Calu3 (cell line): Measurements from ENCODE around the gene MAD2L1. TPM values are rescaled to one million over a fixed set of nuclear protein-coding genes. Genes with fewer than 3 reads are reported as not detected.

Experiments used
- Bru-seq: library from RNA; stranded (reverse); fragments of 400-500 nt; gene quantifications from one replicate; lab custom pipeline; 2021; lab: Mats Ljungman, UMichigan
- BruChase-seq, 2 experiments: library from RNA; stranded (reverse); fragments of 400-500 nt; gene quantifications; one replicate each; lab custom pipeline; 2021; lab: Mats Ljungman, UMichigan
- BruUV-seq: library from RNA; stranded (reverse); fragments of 400-500 nt; replicated peaks from 2 replicates; lab custom pipeline; 2021; lab: Mats Ljungman, UMichigan
- CTCF ChIA-PET: fragments of 300-600 bp; sonication (Branson Sonifier 250); formaldehyde crosslinking; loops from one replicate; lab custom pipeline; 2022; ENCODE audit warnings: antibody characterized with exemption; lab: Charles Lee
- DNase-seq: peaks from one replicate; pipeline ENCODE4 v3.0.0; 2022
- H3K27ac Mint-ChIP-seq: one replicate; pipeline ENCODE4 v1.8.0; 2022; ENCODE audit warnings: mixed read lengths; ENCODE audit not compliant: unreplicated experiment
- H3K27me3 Mint-ChIP-seq: one replicate; pipeline ENCODE4 v1.8.0; 2022; ENCODE audit warnings: mixed read lengths; ENCODE audit not compliant: unreplicated experiment
- H3K36me3 Mint-ChIP-seq: one replicate; pipeline ENCODE4 v1.8.0; 2022; ENCODE audit warnings: mild to moderate bottlenecking, moderate library complexity, mixed read lengths; ENCODE audit not compliant: insufficient read depth, unreplicated experiment
- H3K4me1 Mint-ChIP-seq: one replicate; pipeline ENCODE4 v1.8.0; 2022; ENCODE audit warnings: mild to moderate bottlenecking, low read depth, mixed read lengths; ENCODE audit not compliant: unreplicated experiment
- H3K4me3 Mint-ChIP-seq: one replicate; pipeline ENCODE4 v1.8.0; 2022; ENCODE audit warnings: mild to moderate bottlenecking, low read depth, moderate library complexity, mixed read lengths; ENCODE audit not compliant: unreplicated experiment
- H3K9me3 Mint-ChIP-seq: one replicate; pipeline ENCODE4 v1.8.0; 2022; ENCODE audit warnings: low read depth, mixed read lengths; ENCODE audit not compliant: unreplicated experiment
- intact Hi-C: fragments of 100-400 bp; cut with micrococcal nuclease; formaldehyde crosslinking; loops from one replicate; pipeline ENCODE4 v1.10.0; 2022; ENCODE audit not compliant: unreplicated experiment
- long read RNA-seq: library from polyadenylated mRNA; stranded (forward); transcript quantifications from one replicate; pipeline ENCODE4 v2.0.0, GENCODE V29; 2022
- total RNA-seq: library from RNA; stranded (reverse); gene quantifications from 2 replicates; pipeline ENCODE4 v1.2.3, GENCODE V29; 2022
- TF ChIP-seq, protein P1 (sequence below): fragments of 200-600 bp; IDR thresholded peaks from one replicate; pipeline ENCODE4 v1.8.0; 2022; ENCODE audit warnings: antibody characterized with exemption; ENCODE audit not compliant: unreplicated experiment

Gene MAD2L1
- 42.9 and 48.1 TPM in 2 replicates for total RNA-seq
- Bru-seq, nascent RNA: percentile 87 among the genes with signal in this experiment
- BruChase-seq, experiment 1, labeled RNA remaining after a 6-hour chase: percentile 95 among the genes with signal in this experiment
- BruChase-seq, experiment 2, labeled RNA remaining after a 2-hour chase: percentile 89 among the genes with signal in this experiment
- long read RNA-seq, full-length matches to known transcripts: 149 of 154 reads
- long read RNA-seq, partial matches to known transcripts: 0 of 154 reads
- long read RNA-seq, other reads (novel, unspliced or antisense): 5 of 154 reads

DNA sequence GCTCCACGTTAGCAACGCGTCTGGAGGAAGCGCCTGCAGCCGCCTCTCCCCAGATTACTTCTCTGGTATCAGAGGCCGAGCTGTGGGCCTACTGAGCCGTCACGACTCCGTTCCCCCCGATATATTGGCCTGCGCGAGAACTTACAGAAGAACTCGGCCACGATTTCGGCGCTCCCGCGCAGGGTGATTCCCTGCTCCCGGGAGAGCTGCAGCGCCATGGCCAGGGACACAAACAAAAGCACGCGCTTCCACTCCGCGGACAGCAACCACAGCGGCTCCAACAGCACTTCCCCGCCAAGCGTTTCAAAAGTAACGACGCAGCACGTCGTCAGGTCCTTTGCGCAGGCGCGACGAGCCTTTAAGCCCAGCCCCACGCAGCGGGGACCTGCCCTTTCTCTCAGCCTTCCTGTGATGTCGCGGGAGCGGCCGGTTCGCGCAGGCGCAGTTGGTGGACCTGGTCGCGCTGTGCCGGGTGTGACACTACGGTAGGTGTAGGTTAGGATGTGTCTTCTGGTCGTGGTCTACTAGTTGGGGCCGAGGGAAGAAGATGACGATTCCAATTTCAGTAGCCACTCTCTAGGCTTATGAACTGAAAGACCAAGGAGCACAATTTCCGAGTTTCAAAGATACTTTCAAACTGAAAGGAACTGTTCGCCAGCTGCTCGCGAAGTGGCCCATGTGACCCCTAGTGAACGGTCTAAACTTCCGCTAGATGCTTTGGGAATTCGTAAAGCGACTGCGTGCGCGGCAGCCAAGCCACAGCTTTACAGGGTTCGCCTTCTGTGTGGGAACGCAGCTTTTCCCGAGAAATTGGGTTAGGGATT lies at the start of gene MAD2L1:
Gene MAD2L1, minus strand, starts transcription at position 332 of the 824 bp plus-strand sequence. Its CDS starts 114 bp downstream, at position 218.
- Mint-ChIP-seq H3K4me3 (peak within 1 kb of the TSS; percentile 77), H3K36me3 (peaks cover 41% of the 10 kb centered on the region)
- intact Hi-C loops: no loop called here

GRCh38 chr4:120111745-120112144 lies 45.1 kb upstream of the MAD2L1 start:
- no peak for DNase-seq
- Mint-ChIP-seq H3K4me3 (no peak overlapping the region), H3K36me3 (no peaks in the 10 kb centered on the region), H3K9me3 (peaks cover 1% of the 10 kb centered on the region), H3K27me3 (no peaks in the 10 kb centered on the region), H3K4me1 (no peaks in the 10 kb centered on the region), H3K27ac (no peak overlapping the region)
- intact Hi-C loops: no loop called here
- BruUV-seq: no TSS peak
- CTCF ChIA-PET: interaction anchor here (0.7 kb wide), 1 partner anchor 14 kb away, joined by 4 read pairs; no protein-coding TSS in a partner anchor
- TF ChIP-seq, protein P1, sequence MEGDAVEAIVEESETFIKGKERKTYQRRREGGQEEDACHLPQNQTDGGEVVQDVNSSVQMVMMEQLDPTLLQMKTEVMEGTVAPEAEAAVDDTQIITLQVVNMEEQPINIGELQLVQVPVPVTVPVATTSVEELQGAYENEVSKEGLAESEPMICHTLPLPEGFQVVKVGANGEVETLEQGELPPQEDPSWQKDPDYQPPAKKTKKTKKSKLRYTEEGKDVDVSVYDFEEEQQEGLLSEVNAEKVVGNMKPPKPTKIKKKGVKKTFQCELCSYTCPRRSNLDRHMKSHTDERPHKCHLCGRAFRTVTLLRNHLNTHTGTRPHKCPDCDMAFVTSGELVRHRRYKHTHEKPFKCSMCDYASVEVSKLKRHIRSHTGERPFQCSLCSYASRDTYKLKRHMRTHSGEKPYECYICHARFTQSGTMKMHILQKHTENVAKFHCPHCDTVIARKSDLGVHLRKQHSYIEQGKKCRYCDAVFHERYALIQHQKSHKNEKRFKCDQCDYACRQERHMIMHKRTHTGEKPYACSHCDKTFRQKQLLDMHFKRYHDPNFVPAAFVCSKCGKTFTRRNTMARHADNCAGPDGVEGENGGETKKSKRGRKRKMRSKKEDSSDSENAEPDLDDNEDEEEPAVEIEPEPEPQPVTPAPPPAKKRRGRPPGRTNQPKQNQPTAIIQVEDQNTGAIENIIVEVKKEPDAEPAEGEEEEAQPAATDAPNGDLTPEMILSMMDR: no peak

More for the DNA sequence above, at the start of gene MAD2L1:
- Mint-ChIP-seq H3K27ac (peak within 1 kb of the TSS; percentile 60), H3K9me3 (no peaks in the 10 kb centered on the region), H3K27me3 (no peaks in the 10 kb centered on the region), H3K4me1 (peaks cover 42% of the 10 kb centered on the region)
- TF ChIP-seq, protein P1: no peak
- DNase-seq: peak; percentile 95
- BruUV-seq: TSS peak; percentile 83
- CTCF ChIA-PET: no interaction called here

DNA sequence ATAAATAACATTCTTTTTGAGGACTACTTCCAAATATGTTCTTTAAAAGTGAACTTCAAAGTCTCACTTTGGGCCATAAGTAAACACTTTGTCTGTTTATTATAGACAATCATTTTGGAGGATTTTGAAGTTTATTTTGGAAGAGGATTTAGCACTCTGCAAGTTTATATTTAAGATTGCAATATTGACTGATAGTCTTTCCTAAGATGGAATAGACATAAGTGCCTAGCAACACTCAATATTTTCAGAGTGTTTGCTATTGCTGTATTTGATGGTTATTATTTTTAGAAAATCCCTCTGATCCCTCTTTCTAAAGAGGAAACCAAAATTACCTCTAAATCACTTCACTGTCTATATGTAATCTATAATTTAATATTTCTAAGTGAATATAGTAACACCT lies 42.8 kb upstream of the MAD2L1 start:
- no peak overlapping the region for H3K27ac Mint-ChIP-seq
- H3K27me3 Mint-ChIP-seq: no peaks in the 10 kb centered on the region
- no TSS peak for BruUV-seq
- H3K4me3 Mint-ChIP-seq: no peak overlapping the region
- intact Hi-C loops: no loop called here
- CTCF ChIA-PET: no interaction called here
- H3K9me3 Mint-ChIP-seq: no peaks in the 10 kb centered on the region
- DNase-seq: no peak
- TF ChIP-seq, protein P1: no peak
- H3K36me3 Mint-ChIP-seq: no peaks in the 10 kb centered on the region
- no peaks in the 10 kb centered on the region for H3K4me1 Mint-ChIP-seq

DNA sequence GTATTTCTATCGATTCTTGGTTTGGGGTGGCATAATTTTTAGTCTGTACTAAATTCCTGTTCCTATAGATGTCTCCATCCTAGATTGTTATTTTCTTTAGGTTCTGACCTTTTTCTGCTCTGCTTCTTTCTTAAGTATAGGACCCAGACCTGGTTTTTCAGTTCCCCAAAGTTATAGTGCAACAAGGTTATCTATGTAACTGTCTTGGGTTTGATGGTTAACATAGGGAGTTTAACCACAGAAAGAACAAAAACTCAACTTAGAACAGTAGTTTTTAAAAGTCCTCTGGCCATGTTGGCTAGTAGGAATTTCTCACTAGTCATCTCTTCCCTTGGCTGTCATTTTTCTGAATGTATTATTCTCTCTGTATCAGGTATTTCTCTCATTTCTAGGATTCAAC lies 38.8 kb upstream of the MAD2L1 start:
- Mint-ChIP-seq H3K27me3 (no peaks in the 10 kb centered on the region), H3K9me3 (no peaks in the 10 kb centered on the region), H3K27ac (no peak overlapping the region), H3K4me3 (no peak overlapping the region), H3K4me1 (no peaks in the 10 kb centered on the region), H3K36me3 (no peaks in the 10 kb centered on the region)
- CTCF ChIA-PET: no interaction called here
- DNase-seq: no peak
- intact Hi-C loops: no loop called here
- no TSS peak for BruUV-seq
- TF ChIP-seq, protein P1: no peak
